SK-N-SH (cell line): Measurements from ENCODE around the gene SMARCC1.

Experiments
- CHD2 ChIP-seq: fragments of 150-350 bp; IDR thresholded peaks from 2 replicates; pipeline ENCODE4 v1.6.1; 2018; ENCODE audit warnings: low read length; ENCODE audit not compliant: partially characterized antibody
- FOXM1 ChIP-seq: IDR thresholded peaks from 2 replicates; pipeline ENCODE4 v1.4.0; 2012; ENCODE audit warnings: low read depth, mild to moderate bottlenecking
- RAD21 ChIP-seq: IDR thresholded peaks from 2 replicates; pipeline ENCODE4 v1.6.1; 2012; ENCODE audit warnings: mild to moderate bottlenecking, low read length
- RFX5 ChIP-seq: IDR thresholded peaks from 2 replicates; pipeline ENCODE4 v1.6.1; 2012; ENCODE audit warnings: mild to moderate bottlenecking, improper control_type of control experiment, low read length
- TF ChIP-seq, protein P1 (sequence below): IDR thresholded peaks from 2 replicates; pipeline ENCODE4 v1.4.0; 2012; ENCODE audit warnings: low read depth, borderline replicate concordance
- TF ChIP-seq, protein P2 (sequence below): IDR thresholded peaks from 2 replicates; pipeline ENCODE4 v1.6.1; 2012; ENCODE audit warnings: mild to moderate bottlenecking, low read depth, low read length, moderate library complexity
- TF ChIP-seq, protein P3 (sequence below): fragments of 200-600 bp; sonication (generic); IDR thresholded peaks from 2 replicates; pipeline ENCODE4 v1.6.1; 2017; ENCODE audit warnings: antibody characterized with exemption, mild to moderate bottlenecking, moderate library complexity
- TF ChIP-seq, protein P4 (sequence below): fragments of 150-350 bp; IDR thresholded peaks from 2 replicates; pipeline ENCODE4 v1.6.1; 2016; ENCODE audit warnings: mild to moderate bottlenecking, low read depth, low read length

DNA sequence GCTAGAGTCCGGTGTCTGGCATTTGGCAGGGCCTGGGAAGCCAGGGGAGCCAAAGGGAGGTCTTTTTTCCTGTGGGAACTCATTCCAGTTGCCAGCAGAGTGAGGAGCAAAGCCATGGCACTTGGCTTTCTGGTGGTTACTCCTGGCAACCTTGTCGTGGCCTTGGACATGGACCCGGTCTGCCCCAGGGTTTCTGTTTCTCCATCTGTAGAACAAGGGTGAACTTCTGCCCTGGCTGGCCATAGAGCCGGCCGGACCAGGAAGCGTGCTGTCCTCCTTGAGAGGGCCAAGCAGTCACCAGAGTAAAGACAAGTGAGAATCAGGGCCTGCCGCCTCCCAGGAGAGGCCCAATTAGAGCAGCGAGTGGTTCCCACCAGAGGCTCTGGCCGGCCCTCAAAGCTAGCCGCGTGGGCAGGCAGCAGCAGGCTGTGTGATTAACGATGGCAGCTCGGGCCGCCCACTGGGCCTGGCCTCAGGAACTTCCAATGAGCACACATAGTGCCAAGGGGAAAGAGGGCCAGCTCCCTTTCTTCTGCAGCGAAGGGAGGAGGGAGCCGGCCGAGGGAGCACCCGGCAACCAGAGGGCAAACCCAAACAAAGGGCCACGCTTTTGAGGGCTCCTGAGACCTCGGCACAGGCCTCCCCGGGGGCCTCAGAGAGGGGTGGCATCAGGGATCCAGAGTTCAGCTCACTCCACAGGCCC lies 239.1 kb downstream of the SMARCC1 start:
- TF ChIP-seq, protein P1, sequence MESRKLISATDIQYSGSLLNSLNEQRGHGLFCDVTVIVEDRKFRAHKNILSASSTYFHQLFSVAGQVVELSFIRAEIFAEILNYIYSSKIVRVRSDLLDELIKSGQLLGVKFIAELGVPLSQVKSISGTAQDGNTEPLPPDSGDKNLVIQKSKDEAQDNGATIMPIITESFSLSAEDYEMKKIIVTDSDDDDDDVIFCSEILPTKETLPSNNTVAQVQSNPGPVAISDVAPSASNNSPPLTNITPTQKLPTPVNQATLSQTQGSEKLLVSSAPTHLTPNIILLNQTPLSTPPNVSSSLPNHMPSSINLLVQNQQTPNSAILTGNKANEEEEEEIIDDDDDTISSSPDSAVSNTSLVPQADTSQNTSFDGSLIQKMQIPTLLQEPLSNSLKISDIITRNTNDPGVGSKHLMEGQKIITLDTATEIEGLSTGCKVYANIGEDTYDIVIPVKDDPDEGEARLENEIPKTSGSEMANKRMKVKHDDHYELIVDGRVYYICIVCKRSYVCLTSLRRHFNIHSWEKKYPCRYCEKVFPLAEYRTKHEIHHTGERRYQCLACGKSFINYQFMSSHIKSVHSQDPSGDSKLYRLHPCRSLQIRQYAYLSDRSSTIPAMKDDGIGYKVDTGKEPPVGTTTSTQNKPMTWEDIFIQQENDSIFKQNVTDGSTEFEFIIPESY = no peak
- TF ChIP-seq FOXM1 (no peak), RFX5 (no peak), CHD2 (no peak), RAD21 (no peak)
- TF ChIP-seq, protein P2, sequence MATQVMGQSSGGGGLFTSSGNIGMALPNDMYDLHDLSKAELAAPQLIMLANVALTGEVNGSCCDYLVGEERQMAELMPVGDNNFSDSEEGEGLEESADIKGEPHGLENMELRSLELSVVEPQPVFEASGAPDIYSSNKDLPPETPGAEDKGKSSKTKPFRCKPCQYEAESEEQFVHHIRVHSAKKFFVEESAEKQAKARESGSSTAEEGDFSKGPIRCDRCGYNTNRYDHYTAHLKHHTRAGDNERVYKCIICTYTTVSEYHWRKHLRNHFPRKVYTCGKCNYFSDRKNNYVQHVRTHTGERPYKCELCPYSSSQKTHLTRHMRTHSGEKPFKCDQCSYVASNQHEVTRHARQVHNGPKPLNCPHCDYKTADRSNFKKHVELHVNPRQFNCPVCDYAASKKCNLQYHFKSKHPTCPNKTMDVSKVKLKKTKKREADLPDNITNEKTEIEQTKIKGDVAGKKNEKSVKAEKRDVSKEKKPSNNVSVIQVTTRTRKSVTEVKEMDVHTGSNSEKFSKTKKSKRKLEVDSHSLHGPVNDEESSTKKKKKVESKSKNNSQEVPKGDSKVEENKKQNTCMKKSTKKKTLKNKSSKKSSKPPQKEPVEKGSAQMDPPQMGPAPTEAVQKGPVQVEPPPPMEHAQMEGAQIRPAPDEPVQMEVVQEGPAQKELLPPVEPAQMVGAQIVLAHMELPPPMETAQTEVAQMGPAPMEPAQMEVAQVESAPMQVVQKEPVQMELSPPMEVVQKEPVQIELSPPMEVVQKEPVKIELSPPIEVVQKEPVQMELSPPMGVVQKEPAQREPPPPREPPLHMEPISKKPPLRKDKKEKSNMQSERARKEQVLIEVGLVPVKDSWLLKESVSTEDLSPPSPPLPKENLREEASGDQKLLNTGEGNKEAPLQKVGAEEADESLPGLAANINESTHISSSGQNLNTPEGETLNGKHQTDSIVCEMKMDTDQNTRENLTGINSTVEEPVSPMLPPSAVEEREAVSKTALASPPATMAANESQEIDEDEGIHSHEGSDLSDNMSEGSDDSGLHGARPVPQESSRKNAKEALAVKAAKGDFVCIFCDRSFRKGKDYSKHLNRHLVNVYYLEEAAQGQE = no peak
- TF ChIP-seq, protein P3, sequence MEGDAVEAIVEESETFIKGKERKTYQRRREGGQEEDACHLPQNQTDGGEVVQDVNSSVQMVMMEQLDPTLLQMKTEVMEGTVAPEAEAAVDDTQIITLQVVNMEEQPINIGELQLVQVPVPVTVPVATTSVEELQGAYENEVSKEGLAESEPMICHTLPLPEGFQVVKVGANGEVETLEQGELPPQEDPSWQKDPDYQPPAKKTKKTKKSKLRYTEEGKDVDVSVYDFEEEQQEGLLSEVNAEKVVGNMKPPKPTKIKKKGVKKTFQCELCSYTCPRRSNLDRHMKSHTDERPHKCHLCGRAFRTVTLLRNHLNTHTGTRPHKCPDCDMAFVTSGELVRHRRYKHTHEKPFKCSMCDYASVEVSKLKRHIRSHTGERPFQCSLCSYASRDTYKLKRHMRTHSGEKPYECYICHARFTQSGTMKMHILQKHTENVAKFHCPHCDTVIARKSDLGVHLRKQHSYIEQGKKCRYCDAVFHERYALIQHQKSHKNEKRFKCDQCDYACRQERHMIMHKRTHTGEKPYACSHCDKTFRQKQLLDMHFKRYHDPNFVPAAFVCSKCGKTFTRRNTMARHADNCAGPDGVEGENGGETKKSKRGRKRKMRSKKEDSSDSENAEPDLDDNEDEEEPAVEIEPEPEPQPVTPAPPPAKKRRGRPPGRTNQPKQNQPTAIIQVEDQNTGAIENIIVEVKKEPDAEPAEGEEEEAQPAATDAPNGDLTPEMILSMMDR = no peak
- TF ChIP-seq, protein P4, sequence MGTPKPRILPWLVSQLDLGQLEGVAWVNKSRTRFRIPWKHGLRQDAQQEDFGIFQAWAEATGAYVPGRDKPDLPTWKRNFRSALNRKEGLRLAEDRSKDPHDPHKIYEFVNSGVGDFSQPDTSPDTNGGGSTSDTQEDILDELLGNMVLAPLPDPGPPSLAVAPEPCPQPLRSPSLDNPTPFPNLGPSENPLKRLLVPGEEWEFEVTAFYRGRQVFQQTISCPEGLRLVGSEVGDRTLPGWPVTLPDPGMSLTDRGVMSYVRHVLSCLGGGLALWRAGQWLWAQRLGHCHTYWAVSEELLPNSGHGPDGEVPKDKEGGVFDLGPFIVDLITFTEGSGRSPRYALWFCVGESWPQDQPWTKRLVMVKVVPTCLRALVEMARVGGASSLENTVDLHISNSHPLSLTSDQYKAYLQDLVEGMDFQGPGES = no peak
